CD4-positive, alpha-beta memory T cell (primary cell): ENCODE data around the gene BDP1. TPM values are rescaled to one million over a fixed set of nuclear protein-coding genes. Genes with fewer than 3 reads are reported as not detected.
"Not testable (repeated sequence)": the region's sequence is repeated elsewhere in the genome, so short reads cannot be mapped to it uniquely, and the experiment has no call there.

Experiments used
- CTCF ChIA-PET: fragments of 350-600 bp; sonication (Branson Sonifier 250); formaldehyde crosslinking; loops from one replicate; lab custom pipeline; 2021; ENCODE audit warnings: inconsistent platforms; ENCODE audit not compliant: partially characterized antibody; lab: Charles Lee
- POLR2A ChIA-PET: fragments of 350-600 bp; sonication (Branson Sonifier 250); formaldehyde crosslinking; loops from one replicate; lab custom pipeline; 2021; ENCODE audit not compliant: partially characterized antibody; lab: Charles Lee
- DNase-seq, 5 donors: peaks; one replicate each; pipeline versions ENCODE4 v3.0.0 to v3.0.0-alpha.2; 2020 to 2022; ENCODE audit warnings: mixed read lengths in 1 of 5
- H3K27ac ChIP-seq: one replicate; pipeline ENCODE4 v1.7.0; 2013; ENCODE audit warnings: low read depth, low read length
- H3K27me3 ChIP-seq: 2 replicates; pipeline ENCODE4 v1.7.0; 2013; ENCODE audit warnings: mild to moderate bottlenecking, low read length, moderate library complexity; ENCODE audit not compliant: insufficient read depth
- H3K36me3 ChIP-seq: 2 replicates; pipeline ENCODE4 v1.7.0; 2013; ENCODE audit warnings: mild to moderate bottlenecking, low read length, moderate library complexity; ENCODE audit not compliant: insufficient read depth
- H3K4me1 ChIP-seq: 2 replicates; pipeline ENCODE4 v1.7.0; 2013; ENCODE audit warnings: mild to moderate bottlenecking, low read length, moderate library complexity; ENCODE audit not compliant: insufficient read depth
- H3K4me3 ChIP-seq, 2 donors: one replicate each; pipeline ENCODE4 v1.7.0; 2013; ENCODE audit warnings: low read length in 2 of 2, mild to moderate bottlenecking in 1 of 2
- H3K9me3 ChIP-seq, 2 donors: one replicate each; pipeline ENCODE4 v1.7.0; 2013; ENCODE audit warnings: low read length in 2 of 2, control low read depth in 1 of 2; ENCODE audit not compliant: control insufficient read depth in 1 of 2
- H3K27ac Mint-ChIP-seq, 7 donors: one replicate each; pipeline ENCODE4 v1.8.0; 2020 to 2021; ENCODE audit warnings: mixed read lengths in 7 of 7, mild to moderate bottlenecking in 6 of 7, inconsistent platforms in 3 of 7, moderate library complexity in 3 of 7
- H3K27me3 Mint-ChIP-seq, 2 donors: one replicate each; pipeline ENCODE4 v1.8.0; 2020 to 2021; ENCODE audit warnings: mixed read lengths in 2 of 2
- H3K36me3 Mint-ChIP-seq, 2 donors: one replicate each; pipeline ENCODE4 v1.8.0; 2020 to 2021; ENCODE audit warnings: mixed read lengths in 2 of 2, inconsistent platforms in 1 of 2, mild to moderate bottlenecking in 1 of 2
- H3K4me1 Mint-ChIP-seq, 4 donors: one replicate each; pipeline ENCODE4 v1.8.0; 2020 to 2021; ENCODE audit warnings: mixed read lengths in 4 of 4, mild to moderate bottlenecking in 1 of 4
- H3K4me3 Mint-ChIP-seq, 8 donors: one replicate each; pipeline ENCODE4 v1.8.0; 2020 to 2021; ENCODE audit warnings: mixed read lengths in 8 of 8, mild to moderate bottlenecking in 7 of 8, moderate library complexity in 6 of 8, inconsistent platforms in 3 of 8
- H3K9me3 Mint-ChIP-seq, 8 donors: one replicate each; pipeline ENCODE4 v1.8.0; 2020 to 2021; ENCODE audit warnings: mixed read lengths in 8 of 8, mild to moderate bottlenecking in 5 of 8, inconsistent platforms in 3 of 8, moderate library complexity in 1 of 8
- intact Hi-C: fragments of 100-400 bp; cut with micrococcal nuclease; formaldehyde crosslinking; loops from one replicate; pipeline ENCODE4 v1.15.1; 2023
- polyA plus RNA-seq, 2 donors: library from polyadenylated mRNA; unstranded; fragments of 300-500 nt; fragmentation: Illumina TruSeq; gene quantifications; one replicate each; pipeline ENCODE4 v1.2.3, GENCODE V29; 2021
- total RNA-seq, 2 experiments: library from RNA; stranded (reverse); gene quantifications; one replicate each; pipeline ENCODE4 v1.2.3, GENCODE V29; 2021

The BDP1 gene
- total and polyA plus RNA-seq, 4 experiments from 2014 or later: 3.8 to 47.9 (median 32.1) TPM

- intact Hi-C loops: no loop called here
- CTCF ChIA-PET: interaction anchor here (1.7 kb wide), 1 partner anchor 11 kb away, joined by 4 read pairs; no protein-coding TSS in a partner anchor
These were observed 78.2 kb downstream of the BDP1 start for GRCh38 chr5:71533615-71534014.

GRCh38 chr5:71537687-71538086, 82.2 kb downstream of the BDP1 start:
- no peaks in the 10 kb centered on the region for H3K27me3 Mint-ChIP-seq
- ChIA-PET POLR2A (no interaction called here), CTCF (no interaction called here)
- Histone ChIP-seq H3K9me3 (no peaks in the 10 kb centered on the region), H3K27ac (no peak overlapping the region), H3K4me1 (no peaks in the 10 kb centered on the region), H3K36me3 (peaks cover 17% of the 10 kb centered on the region), H3K27me3 (no peaks in the 10 kb centered on the region), H3K4me3 (no peak overlapping the region)
- intact Hi-C loops: no loop called here
- peaks cover 57 to 59% of the 10 kb centered on the region in 2 donors for H3K36me3 Mint-ChIP-seq
- H3K4me1 Mint-ChIP-seq: peaks cover 7 to 14% (median 8%) of the 10 kb centered on the region in 4 donors
- peak overlapping the region in 2 of 7 donors; percentile 5 to 70 for H3K27ac Mint-ChIP-seq
- no peak for DNase-seq
- no peak overlapping the region for H3K4me3 Mint-ChIP-seq
- H3K9me3 Mint-ChIP-seq: peaks cover 0 to 2% (median 0%) of the 10 kb centered on the region in 8 donors

More at GRCh38 chr5:71533615-71534014, 78.2 kb downstream of the BDP1 start:
- H3K36me3 Mint-ChIP-seq: peaks cover 47 to 51% of the 10 kb centered on the region in 2 donors
- H3K4me3 Mint-ChIP-seq: no peak overlapping the region
- DNase-seq: peak in 4 of 5 donors; percentile 25 to 37 (median 31)
- POLR2A ChIA-PET: no interaction called here
- Histone ChIP-seq H3K27ac (no peak overlapping the region), H3K4me3 (no peak overlapping the region), H3K9me3 (no peaks in the 10 kb centered on the region), H3K27me3 (no peaks in the 10 kb centered on the region), H3K36me3 (peaks cover 13% of the 10 kb centered on the region), H3K4me1 (no peaks in the 10 kb centered on the region)
- H3K27ac Mint-ChIP-seq: peak overlapping the region in 3 of 7 donors; percentile 57 to 74 (median 69)
- H3K27me3 Mint-ChIP-seq: no peaks in the 10 kb centered on the region
- H3K9me3 Mint-ChIP-seq: peaks cover 0 to 2% (median 0%) of the 10 kb centered on the region in 8 donors
- peaks cover 7 to 15% (median 8%) of the 10 kb centered on the region in 4 donors for H3K4me1 Mint-ChIP-seq

GRCh38 chr5:71550885-71551284, 95.4 kb downstream of the BDP1 start:
- CTCF ChIA-PET, H3K9me3 Mint-ChIP-seq, H3K27me3 Mint-ChIP-seq, H3K27me3 ChIP-seq, H3K9me3 ChIP-seq, H3K4me3 ChIP-seq, POLR2A ChIA-PET, H3K4me1 ChIP-seq, H3K27ac Mint-ChIP-seq, H3K4me3 Mint-ChIP-seq, H3K27ac ChIP-seq, DNase-seq, H3K4me1 Mint-ChIP-seq: not testable (repeated sequence)
- peaks cover 62 to 66% of the 10 kb centered on the region in 2 donors for H3K36me3 Mint-ChIP-seq
- intact Hi-C loops: loop anchor here (5.0 kb wide), 1 partner anchor 36 kb away; the partner anchor contains the start of gene MCCC2
- H3K36me3 ChIP-seq: peaks cover 30% of the 10 kb centered on the region

- intact Hi-C loops: loop anchor here (5.0 kb wide), 1 partner anchor 36 kb away; the partner anchor contains the start of gene MCCC2
- H3K4me3 Mint-ChIP-seq, H3K27ac Mint-ChIP-seq, H3K27me3 ChIP-seq, H3K27me3 Mint-ChIP-seq, DNase-seq, H3K4me1 Mint-ChIP-seq, CTCF ChIA-PET, H3K4me1 ChIP-seq, H3K4me3 ChIP-seq, H3K27ac ChIP-seq, POLR2A ChIA-PET, H3K9me3 Mint-ChIP-seq, H3K9me3 ChIP-seq: not testable (repeated sequence)
- H3K36me3 ChIP-seq: peaks cover 27% of the 10 kb centered on the region
- peaks cover 62 to 65% of the 10 kb centered on the region in 2 donors for H3K36me3 Mint-ChIP-seq
These were observed 96.1 kb downstream of the BDP1 start for GRCh38 chr5:71551582-71551981.

- H3K27ac ChIP-seq, CTCF ChIA-PET, H3K4me1 Mint-ChIP-seq, DNase-seq, H3K27ac Mint-ChIP-seq, H3K9me3 Mint-ChIP-seq, H3K27me3 Mint-ChIP-seq, H3K27me3 ChIP-seq, H3K4me3 Mint-ChIP-seq, H3K9me3 ChIP-seq, H3K4me1 ChIP-seq, H3K4me3 ChIP-seq, POLR2A ChIA-PET: not testable (repeated sequence)
- H3K36me3 ChIP-seq: peaks cover 31% of the 10 kb centered on the region
- intact Hi-C loops: loop anchor here (5.0 kb wide), 1 partner anchor 35 kb away; the partner anchor contains the start of gene MCCC2
- H3K36me3 Mint-ChIP-seq: peaks cover 59 to 65% of the 10 kb centered on the region in 2 donors
These were observed 96.7 kb downstream of the BDP1 start for GRCh38 chr5:71552026-71552749.

- no peak overlapping the region for H3K4me3 Mint-ChIP-seq
- no peaks in the 10 kb centered on the region for H3K27me3 ChIP-seq
- ChIA-PET CTCF (interaction anchor here (0.7 to 1.2 kb wide), 2 partner anchors 30 to 38 kb away, joined by 3 read pairs; no protein-coding TSS in a partner anchor), POLR2A (no interaction called here)
- no peaks in the 10 kb centered on the region for H3K9me3 Mint-ChIP-seq
- no peak overlapping the region for H3K4me3 ChIP-seq
- no peaks in the 10 kb centered on the region for H3K9me3 ChIP-seq
- no peaks in the 10 kb centered on the region for H3K4me1 ChIP-seq
- H3K27ac ChIP-seq: no peak overlapping the region
- intact Hi-C loops: no loop called here
- H3K36me3 ChIP-seq: peaks cover 7% of the 10 kb centered on the region
- no peak for DNase-seq
- peak overlapping the region in 1 of 7 donors; percentile 42 for H3K27ac Mint-ChIP-seq
- H3K36me3 Mint-ChIP-seq: peaks cover 23 to 54% of the 10 kb centered on the region in 2 donors
- peaks cover 0 to 2% (median 0%) of the 10 kb centered on the region in 4 donors for H3K4me1 Mint-ChIP-seq
- no peaks in the 10 kb centered on the region for H3K27me3 Mint-ChIP-seq
These were observed 107.7 kb downstream of the BDP1 start for GRCh38 chr5:71563161-71563560.

GRCh38 chr5:71564895-71565294, 109.4 kb downstream of the BDP1 start:
- Histone ChIP-seq H3K27me3 (no peaks in the 10 kb centered on the region), H3K9me3 (no peaks in the 10 kb centered on the region), H3K4me3 (no peak overlapping the region), H3K4me1 (no peaks in the 10 kb centered on the region), H3K36me3 (peaks cover 7% of the 10 kb centered on the region), H3K27ac (no peak overlapping the region)
- Mint-ChIP-seq H3K27ac (no peak overlapping the region), H3K27me3 (no peaks in the 10 kb centered on the region), H3K9me3 (no peaks in the 10 kb centered on the region), H3K4me1 (peaks cover 0 to under 1% (median 0%) of the 10 kb centered on the region in 4 donors), H3K4me3 (no peak overlapping the region), H3K36me3 (peaks cover 21 to 50% of the 10 kb centered on the region in 2 donors)
- CTCF ChIA-PET: no interaction called here
- POLR2A ChIA-PET: interaction anchor here (2.1 kb wide), 1 partner anchor 22 kb away, joined by 8 read pairs; the partner anchor contains the start of gene MCCC2
- no peak for DNase-seq
- intact Hi-C loops: no loop called here
